HL-60/S4 (cell line): ENCODE measurements around the gene CELA2A.
"Not testable (repeated sequence)": the region's sequence is repeated elsewhere in the genome, so short reads cannot be mapped to it uniquely, and the experiment has no call there.

Source experiments
- in situ Hi-C: fragments of 300-500 bp; cut with MboI; formaldehyde crosslinking; loops from 2 replicates; pipeline ENCODE4 v1.14.3; 2022; ENCODE audit warnings: low sequenced_read_pairs

The CELA2A gene

DNA sequence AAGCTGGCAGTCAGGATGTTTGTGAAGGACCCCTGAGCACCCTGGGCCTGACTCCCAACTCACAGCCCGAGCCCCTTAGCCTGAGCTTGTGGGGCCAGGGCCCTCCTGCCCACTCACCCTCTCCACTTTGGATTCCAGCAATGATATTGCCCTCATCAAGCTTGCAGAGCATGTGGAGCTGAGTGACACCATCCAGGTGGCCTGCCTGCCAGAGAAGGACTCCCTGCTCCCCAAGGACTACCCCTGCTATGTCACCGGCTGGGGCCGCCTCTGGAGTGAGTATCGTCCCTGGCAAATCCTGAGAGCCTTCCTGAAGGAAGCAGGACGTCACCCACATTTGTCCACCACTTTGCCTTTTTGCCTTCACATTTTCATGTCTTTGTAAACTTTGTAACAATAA is 13.3 kb upstream of the CELA2A start:
- in situ Hi-C loops: no loop called here

DNA sequence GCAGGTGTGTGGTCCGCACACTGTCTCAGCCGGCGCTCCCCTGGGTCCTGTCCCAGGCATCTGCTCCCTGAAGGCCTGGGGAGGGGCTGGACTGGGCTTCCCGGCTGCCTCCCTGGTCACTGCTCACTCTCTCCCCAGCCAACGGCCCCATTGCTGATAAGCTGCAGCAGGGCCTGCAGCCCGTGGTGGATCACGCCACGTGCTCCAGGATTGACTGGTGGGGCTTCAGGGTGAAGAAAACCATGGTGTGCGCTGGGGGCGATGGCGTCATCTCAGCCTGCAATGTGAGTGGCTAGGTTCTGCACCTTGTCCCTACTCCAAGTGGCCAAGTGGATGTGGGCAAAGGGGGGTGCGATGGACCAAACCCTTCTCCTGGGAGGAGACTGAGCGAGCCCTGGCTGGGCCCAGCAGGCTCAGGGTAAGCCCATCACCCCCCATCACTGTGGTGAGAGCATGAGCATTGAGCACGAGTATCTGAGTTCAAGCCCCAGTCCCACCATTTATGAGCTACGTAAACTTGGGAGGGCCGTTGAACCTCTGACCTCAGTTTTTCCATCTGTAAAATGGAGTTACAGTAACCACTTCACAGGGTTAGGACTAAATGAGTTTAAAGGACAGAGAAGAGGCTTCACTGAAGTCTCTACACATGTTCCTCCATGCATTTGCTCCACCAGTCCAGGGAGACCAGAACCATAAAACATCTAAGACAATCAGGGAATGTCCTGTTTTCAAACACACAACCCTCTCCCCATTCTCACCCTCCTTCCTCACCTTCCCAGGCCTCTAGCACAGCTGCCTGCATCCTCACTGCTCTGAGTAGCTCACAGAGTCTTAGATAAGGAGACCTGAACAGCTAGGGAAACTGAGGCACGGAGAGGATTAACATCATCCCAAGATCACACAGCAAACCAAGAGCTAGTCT is 11.8 kb upstream of the CELA2A start:
- in situ Hi-C loops: no loop called here

DNA sequence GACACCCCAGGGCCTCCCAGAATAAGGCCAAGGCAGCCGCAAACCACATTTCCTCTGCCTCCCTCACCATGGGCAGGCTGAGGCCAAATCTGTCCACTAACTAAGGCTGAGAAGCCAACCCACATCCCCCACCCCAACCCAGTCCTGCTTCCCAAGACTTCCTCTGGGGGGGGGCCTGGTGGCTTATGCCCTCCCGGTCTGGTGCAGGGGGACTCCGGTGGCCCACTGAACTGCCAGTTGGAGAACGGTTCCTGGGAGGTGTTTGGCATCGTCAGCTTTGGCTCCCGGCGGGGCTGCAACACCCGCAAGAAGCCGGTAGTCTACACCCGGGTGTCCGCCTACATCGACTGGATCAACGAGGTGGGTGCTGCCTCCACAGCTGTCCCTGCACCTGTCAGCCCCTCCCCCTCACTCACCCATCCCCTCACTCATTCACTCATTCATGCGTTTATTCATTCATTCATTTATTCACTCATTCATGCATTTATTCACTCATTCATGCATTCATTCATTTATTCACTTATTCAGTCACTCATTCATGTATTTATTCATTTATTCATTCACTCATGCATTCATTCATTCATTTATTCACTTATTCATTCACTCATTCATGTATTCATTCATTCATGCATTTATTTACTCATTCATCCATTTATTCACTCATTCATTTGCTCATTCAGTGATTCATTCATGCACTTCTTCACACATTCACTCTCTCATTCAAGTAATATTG is 11.0 kb upstream of the CELA2A start:
- in situ Hi-C loops: no loop called here

DNA sequence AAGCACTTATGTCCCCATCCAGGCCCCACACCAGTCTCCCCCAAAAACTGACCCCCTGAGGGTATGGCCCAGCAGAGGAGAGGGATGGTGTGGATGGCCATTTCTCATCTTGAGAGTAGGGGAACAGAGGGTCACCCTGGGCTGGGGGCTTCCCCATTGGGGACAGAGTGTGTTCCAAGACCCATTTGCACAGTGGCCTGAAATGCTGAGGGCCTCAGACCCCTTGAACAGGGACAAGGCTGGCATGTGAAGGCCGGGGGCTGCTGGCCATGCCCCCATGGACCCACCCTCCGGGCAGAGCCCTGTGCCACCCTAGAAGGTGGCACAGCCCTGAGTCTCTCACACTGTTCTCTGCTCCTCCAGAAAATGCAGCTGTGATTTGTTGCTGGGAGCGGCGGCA is 10.3 kb upstream of the CELA2A start:
- in situ Hi-C loops: no loop called here

DNA sequence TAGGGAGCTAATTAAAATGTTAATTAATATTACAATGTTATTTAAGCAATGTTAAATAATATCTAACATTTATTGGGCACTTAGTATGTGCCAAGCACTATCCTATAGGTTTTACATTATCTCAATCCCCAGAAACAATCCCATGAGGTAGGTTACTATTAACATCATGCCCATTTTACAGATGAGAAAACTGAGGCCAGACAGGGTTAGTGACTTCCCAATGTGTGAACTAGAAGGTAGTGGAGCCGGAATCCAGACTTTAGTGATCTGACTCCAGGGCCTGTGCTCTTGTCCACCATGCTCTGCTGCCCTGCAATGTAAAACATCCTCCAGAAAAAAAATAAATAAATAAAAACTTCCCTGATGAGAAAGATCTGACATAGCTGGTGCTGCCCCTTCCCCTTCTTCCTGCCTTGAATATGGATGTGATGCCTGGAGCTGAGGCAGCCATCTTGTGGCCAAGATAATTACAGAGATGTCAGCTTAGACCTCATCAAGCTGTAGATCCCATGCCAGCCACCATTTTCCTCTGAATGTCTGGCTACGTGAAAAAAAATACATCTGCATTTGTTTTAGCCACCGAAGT is 7.6 kb upstream of the CELA2A start:
- in situ Hi-C loops: no loop called here

DNA sequence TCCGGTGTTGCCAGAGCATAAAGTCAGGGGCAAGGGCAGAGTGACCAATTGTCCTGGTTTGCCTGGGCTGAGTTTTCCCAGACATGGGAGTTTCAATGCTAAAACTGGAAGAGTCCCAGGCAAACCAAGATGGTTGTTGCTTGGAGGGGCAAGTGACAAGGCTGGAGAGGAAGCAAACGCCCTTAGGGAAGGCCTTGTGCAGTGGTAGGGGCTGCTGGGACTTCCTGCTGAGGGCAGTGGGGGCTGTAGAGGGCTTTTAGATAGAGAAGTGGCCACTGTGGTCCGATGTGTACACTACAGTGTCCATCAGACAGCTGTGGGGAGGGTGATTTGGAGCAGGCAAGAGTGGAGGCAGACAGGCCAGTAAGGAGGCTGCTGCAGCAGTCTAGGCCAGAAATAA is 7.0 kb upstream of the CELA2A start:
- in situ Hi-C loops: no loop called here

DNA sequence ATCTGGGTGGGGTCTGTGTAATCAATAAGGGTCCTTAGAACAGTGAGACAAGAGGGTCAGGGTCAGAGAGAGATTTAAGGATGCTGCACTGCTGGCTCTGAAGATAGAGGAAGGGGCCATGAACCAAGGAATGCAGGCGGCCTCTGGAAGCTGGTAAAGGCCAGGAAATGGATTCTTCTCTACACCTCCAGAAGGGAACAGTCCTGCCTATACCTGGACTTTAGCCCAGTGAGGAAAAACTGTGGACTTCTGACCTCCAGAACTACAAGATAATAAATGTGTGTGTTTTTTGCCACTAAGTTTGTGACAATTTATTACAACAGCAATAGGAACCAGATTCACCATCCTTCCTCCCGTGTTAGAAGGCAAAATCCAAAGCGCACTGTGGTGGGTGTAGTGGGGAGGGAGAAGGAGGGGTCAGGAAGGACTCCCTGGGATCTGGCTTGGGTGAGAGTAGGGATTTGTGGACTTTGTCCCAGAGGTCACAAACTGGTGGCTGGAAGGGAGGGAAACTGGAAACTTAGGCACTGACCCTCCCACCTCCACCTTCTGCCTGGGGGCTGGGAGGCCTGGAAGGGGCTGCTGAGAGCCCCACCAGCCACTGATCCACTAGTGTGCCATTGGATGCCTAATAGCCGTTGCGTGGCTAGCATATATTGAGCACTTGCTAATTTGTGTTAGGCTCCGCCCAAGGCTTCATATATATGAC is 5.4 kb upstream of the CELA2A start:
- in situ Hi-C loops: no loop called here

DNA sequence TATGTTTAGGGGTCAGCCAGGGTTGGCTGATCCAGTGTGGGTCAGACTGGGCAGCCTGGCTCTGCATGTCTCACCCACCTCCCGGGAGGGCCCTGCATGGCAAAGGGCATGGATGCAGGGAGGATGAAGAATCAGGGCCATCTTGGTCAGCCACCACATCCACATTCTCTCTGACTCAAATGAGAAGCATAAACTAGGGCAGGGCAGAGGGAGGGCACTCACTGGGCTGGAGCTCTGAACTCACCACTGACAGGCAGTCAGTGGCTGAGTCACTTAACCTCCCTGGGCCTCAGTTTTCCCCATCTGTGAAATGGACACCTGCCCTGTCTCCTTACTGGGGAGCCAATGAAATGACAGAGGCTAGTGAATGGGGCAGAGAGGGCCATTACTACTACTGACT is 4.3 kb upstream of the CELA2A start:
- in situ Hi-C loops: no loop called here

DNA sequence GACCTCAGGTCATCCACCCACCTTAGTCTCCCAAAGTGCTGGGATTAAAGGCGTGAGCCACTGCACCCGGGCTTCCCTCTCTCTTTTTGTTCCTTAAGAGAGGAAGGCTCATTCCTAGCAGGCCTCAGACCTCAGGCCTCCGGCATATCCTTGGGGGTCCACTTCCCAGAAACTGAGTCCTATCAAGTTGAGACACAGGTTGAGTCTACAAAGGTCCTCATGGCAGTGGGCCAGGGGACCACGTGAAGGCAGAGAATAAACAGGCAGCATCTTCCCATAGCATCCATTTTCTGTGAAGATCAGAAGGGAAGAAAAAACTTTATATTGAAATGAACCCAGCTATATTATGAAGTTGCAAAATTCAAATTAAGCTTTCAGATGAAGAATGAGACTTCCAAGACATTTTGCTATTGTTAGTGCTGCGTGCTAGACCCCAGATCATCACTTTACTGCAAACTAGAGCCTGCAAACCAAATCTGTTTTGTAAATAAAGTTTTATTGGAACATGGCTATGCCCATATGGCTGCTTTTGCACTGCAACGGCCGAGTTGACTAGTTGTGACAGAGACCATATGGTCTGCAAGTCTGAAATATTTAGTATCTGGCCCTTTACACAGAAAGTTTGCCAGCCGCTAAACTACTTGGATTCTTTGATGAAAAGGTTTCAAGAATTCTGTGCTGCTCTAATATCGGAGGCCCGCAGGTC is 3.5 kb upstream of the CELA2A start:
- in situ Hi-C loops: no loop called here

DNA sequence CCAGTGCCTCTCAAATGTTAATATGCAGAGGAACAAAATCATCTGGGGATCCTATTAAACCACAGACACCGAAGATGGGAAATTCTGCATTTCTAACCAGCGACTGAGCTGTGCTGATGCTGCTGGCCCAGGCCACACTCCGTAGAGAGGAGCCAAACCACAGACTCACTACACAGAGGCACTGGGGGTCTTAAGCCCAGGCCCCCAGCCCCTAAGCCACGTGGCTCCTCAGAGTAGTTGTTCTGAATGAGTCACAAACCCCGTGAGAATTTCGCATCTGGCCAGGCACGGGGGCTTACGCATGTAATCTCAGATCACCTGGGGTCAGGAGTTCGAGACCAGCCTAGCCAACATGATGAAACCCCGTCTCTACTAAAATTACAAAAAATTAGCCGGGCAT is 2.8 kb upstream of the CELA2A start:
- in situ Hi-C loops: no loop called here

DNA sequence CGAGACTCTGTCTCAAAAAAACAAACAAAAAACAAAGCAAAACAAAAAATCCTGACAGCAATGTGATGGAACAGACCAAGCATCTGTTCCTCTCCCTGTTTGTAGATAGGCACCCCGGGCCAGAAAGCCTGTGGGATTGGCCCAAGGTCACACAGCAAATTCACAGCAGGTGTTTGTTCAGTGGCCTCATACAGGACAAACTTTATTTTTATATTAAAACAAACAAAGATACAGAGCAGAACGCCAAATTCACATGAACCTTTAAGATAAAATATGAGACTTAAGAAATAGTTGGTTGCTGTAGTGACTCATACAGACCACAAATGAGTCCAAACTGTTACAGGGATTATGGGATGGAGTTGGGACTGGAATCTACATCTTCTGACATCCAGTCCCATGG is 2.3 kb upstream of the CELA2A start:
- in situ Hi-C loops: no loop called here

DNA sequence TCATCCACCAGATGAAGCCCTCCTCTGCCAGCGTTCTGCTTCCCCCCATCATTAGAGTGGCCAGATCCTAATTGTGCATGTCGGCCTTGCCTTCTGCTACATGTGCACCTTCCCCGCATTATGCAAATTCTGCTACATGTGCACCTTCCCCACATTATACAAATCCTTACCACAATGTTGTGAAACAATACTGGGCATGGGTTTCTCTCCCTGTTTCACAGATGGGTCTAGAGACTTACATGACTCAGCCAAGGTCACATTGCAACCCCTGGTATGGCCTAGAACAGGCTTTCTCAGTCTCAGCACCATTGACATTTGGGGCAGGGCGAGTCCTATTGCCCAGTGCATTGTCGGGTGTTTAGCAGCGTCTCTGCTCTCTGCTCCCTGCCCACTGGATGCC is 1.0 kb upstream of the CELA2A start:
- in situ Hi-C loops: no loop called here

DNA sequence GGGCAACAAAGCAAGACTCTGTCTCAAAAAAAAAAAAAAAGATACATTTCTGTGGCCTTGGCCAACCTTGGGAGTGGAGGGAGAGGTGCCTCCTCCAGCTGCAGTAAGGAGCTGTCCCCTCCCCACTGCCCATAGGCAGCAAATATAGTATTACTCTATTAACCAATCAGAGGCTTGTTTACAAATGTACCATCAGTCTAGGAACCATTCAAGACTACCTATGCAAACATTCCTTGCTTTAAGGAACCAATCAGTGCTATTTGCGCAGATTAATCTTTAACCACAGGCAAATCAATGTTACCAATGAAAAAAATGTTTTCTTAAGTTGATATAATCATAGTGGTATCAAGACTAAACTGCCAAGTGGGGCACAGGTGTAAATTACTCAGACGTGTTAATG is 1.1 kb downstream of the CELA2A start:
- in situ Hi-C loops: no loop called here

DNA sequence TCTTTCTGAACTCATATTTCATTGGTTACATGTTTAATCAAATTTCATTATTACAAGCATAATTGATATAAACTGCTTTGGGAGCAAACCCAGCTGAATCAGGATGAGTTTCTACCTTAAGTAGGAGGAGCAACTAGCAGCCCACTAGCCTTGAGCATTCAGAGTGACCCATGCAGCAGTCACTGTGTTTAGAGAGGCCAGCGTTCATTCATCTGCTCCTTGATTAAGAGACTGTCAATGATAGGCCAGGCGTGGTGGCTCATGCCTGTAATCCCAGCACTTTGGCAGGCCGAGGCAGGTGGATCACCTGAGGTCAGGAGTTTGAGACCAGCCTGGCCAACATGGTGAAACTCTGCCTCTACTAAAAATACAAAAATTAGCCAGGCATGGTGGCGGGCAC is 1.9 kb downstream of the CELA2A start:
- in situ Hi-C loops: not testable (repeated sequence)

DNA sequence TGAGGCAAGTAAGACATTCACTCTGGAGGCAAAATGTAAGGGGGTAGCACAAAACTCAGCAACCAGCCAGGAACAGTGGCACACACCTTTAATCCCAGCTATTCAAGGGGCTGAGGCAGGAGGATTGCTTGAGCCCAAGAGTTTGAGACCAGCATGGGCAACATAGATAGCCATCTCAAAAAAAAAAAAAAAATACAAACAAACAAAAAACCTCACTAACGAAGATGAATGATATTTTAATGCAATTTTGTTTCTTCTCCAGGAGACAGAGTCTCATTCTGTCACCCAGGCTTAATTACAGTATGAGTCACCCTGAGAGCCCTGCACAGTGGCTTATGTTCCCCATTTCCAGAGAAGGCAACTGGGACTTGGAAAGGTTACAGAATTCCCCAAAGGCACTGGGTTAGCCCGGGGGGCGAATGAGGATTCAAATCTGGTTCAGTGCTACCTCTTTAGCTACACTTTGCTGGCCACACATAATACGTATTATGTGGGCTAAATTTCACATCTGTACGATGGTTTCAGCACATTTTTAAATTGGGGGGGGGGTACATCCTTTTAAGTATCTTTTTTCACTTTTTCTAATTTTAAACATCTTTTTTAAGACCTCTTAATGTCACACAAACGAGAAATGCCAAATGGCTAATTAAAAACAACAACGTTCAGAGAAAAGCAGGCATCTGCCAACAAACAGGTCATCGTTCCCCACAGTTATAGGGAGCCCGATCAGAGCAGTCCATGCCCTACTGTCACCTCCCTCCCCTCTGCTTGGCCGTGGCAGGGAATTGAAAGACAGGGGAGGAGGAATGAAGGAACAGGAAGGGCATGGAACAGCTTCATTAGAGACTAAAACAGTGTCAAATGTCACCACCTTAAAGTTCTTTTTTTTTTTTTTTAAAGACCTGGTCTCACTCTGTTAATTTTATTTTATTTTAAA is 3.5 kb downstream of the CELA2A start:
- in situ Hi-C loops: no loop called here

DNA sequence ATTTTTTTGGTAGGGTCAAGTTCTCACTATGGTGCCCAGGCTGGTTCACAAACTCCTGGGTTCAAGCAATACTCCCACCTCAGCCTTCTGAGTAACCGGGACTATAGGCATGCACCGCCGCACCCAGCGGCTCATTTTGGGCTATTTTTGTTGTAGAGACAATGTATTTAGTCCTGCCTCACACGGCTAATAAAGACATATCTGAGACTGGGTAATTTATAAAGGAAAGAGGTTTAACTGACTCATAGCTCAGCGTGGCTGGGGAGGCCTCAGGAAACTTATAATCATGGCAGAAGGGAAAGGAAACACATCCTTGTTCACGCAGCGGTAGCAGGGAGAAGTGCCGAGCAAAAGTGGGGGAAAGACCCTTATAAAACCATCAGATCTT is 4.2 kb downstream of the CELA2A start:
- in situ Hi-C loops: no loop called here

DNA sequence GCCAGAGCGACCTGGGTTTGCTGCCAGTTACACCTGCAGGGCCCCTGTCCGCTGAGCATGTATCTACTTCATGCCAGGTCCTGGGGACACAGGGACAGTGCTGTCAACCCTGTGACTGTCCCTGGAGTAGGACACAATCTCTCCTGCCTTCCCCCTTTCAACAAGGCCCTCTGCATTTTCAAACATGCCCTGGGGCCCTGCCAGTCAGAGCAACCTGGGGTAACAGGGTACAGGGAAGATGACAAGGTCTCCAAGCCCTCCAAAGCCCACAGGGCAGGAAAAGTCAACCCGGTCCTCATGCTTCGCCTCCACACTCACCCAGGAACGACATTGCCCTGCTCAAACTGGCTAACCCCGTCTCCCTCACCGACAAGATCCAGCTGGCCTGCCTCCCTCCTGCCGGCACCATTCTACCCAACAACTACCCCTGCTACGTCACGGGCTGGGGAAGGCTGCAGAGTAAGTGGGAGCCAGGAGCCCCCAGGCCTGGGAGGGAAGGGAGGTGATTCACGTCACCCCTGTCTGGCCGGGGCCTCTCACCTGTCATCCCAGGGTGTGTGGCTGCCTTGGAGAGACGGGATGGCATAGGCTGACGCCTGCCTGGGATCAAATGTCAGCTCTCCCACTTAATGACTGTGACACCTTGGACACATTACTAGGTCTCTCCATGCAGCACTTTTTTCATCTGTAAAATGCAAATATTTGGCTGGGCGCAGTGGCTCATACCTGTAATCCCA is 6.7 kb downstream of the CELA2A start:
- in situ Hi-C loops: not testable (repeated sequence)

DNA sequence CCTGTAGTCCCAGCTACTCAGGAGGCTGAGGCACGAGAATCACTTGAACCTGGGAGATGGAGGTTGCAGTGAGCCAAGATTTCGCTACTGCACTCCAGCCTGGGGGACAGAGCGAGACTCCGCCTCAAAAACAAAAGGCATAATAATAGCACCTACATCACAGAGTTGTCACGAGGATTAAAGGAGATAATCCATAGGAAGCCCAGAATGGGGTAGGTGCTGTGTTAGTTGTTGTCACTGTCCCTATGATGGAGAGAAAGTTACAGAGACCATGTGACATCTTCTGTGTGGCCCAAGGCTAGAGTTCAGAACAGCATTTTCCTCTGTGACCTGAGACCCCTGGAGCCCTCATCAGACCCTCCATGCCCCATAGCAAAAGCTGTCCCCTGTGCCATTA is 7.4 kb downstream of the CELA2A start:
- in situ Hi-C loops: not testable (repeated sequence)

DNA sequence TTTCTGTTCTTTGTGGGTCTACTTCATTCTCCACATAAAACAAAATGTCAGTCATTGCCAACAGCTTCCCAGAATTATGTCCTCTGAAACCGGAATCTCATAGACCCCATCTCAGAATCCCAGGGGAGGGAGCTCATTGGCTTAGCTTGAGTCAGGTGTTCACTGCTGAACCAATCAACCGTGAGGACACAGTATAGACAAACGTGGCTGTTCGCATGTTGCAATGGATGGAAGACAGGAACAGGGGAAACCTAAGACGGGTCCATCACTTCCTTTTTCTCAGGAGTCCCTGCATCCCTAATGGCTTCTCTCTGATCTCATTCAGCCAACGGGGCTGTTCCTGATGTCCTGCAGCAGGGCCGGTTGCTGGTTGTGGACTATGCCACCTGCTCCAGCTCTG is 9.1 kb downstream of the CELA2A start:
- in situ Hi-C loops: no loop called here
